Measurements from ENCODE around the gene MYO15B. TPM values are rescaled to one million over a fixed set of nuclear protein-coding genes. Genes with fewer than 3 reads are reported as not detected.

The MYO15B gene
- total and polyA plus RNA-seq, 2 donors (not counting 3 experiments of a cell fraction or from before 2014, with no cell fraction given) = 10.2 to 87.8 TPM

GRCh38 chr17:75670868-75671267, 83.3 kb downstream of the MYO15B start:
- Histone ChIP-seq H3K4me1 (ENCODE audit: control insufficient read depth, extremely low read depth, insufficient read depth, low read length) (peaks cover 20% of the 10 kb centered on the region), H3K4me3 (replicated peaks in 1 of 3; ENCODE audit: insufficient read depth in 1 of 3, low read depth in 1 of 3, low read length in 3 of 3) (no peak overlapping the region), H3K9ac (replicated peaks; ENCODE audit: extremely low read depth, insufficient read depth, low read length) (no peak overlapping the region), H3K9me1 (replicated peaks; ENCODE audit: control insufficient read depth, extremely low read depth, insufficient read depth, low read length) (no peaks in the 10 kb centered on the region), H3K27ac (ENCODE audit: insufficient read depth, low read depth, low read length) (no peak overlapping the region), H3K36me3 (ENCODE audit: control insufficient read depth in 2 of 2, extremely low read depth in 1 of 2, insufficient read depth in 2 of 2, low read length in 2 of 2) (peaks cover 14 to 27% of the 10 kb centered on the region in 2 experiments), H3K27me3 (ENCODE audit: control insufficient read depth in 2 of 2, insufficient read depth in 2 of 2, low read length in 2 of 2) (no peaks in the 10 kb centered on the region), H3K79me2 (ENCODE audit: control insufficient read depth, insufficient read depth, low read length) (peaks cover 71% of the 10 kb centered on the region), H4K20me1 (replicated peaks; ENCODE audit: control insufficient read depth, extremely low read depth, insufficient read depth, low read length) (no peaks in the 10 kb centered on the region), H3K9me3 (replicated peaks; ENCODE audit: control insufficient read depth, insufficient read depth, low read length) (no peaks in the 10 kb centered on the region), H3K4me2 (ENCODE audit: insufficient read depth, low read length) (no peak overlapping the region), H2AFZ (ENCODE audit: low read depth, low read length) (no peak overlapping the region)
- no TSS peak for BruUV-seq (replicated peaks)
- intact Hi-C loops (cut with micrococcal nuclease) (no loop called here), dilution Hi-C loops (cut with MboI; ENCODE audit: extremely low pct_ligation_motif_present, low sequenced_read_pairs) (no loop called here)
- ChIA-PET POLR2A (no interaction called here), CTCF (interaction anchor here (1.1 to 19.6 kb wide), 3 partner anchors 9 to 75 kb away, joined by 5 to 653 read pairs (median 26); partner anchors contain the start of gene SMIM5)
- no peak for DNase-seq (ENCODE audit: low read depth, low spot score)
- TF ChIP-seq EZH2 (IDR thresholded peaks at IDR 0.05; ENCODE audit: borderline replicate concordance, low read depth, low read length, severe bottlenecking) (no peak), POLR2AphosphoS5 (IDR thresholded peaks at IDR 0.05; ENCODE audit: insufficient read depth, low read depth, low read length) (no peak), GATA2 (IDR thresholded peaks at IDR 0.05; ENCODE audit: insufficient read depth, insufficient read length, low read depth, low read length) (no peak), POLR2A (IDR thresholded peaks at IDR 0.05; ENCODE audit: low read depth, low read length) (no peak), FOS (IDR thresholded peaks at IDR 0.05; ENCODE audit: borderline replicate concordance, insufficient read depth, low read length) (no peak), JUN (IDR thresholded peaks at IDR 0.05; ENCODE audit: borderline replicate concordance, insufficient read depth, insufficient read length, low read depth) (no peak), MYC (IDR thresholded peaks at IDR 0.05; ENCODE audit: low read depth, low read length) (no peak)
- TF ChIP-seq, protein P1, sequence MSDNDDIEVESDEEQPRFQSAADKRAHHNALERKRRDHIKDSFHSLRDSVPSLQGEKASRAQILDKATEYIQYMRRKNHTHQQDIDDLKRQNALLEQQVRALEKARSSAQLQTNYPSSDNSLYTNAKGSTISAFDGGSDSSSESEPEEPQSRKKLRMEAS (IDR thresholded peaks at IDR 0.05; ENCODE audit: insufficient read depth, insufficient read length) = no peak
- TF ChIP-seq, protein P2, sequence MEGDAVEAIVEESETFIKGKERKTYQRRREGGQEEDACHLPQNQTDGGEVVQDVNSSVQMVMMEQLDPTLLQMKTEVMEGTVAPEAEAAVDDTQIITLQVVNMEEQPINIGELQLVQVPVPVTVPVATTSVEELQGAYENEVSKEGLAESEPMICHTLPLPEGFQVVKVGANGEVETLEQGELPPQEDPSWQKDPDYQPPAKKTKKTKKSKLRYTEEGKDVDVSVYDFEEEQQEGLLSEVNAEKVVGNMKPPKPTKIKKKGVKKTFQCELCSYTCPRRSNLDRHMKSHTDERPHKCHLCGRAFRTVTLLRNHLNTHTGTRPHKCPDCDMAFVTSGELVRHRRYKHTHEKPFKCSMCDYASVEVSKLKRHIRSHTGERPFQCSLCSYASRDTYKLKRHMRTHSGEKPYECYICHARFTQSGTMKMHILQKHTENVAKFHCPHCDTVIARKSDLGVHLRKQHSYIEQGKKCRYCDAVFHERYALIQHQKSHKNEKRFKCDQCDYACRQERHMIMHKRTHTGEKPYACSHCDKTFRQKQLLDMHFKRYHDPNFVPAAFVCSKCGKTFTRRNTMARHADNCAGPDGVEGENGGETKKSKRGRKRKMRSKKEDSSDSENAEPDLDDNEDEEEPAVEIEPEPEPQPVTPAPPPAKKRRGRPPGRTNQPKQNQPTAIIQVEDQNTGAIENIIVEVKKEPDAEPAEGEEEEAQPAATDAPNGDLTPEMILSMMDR (IDR thresholded peaks at IDR 0.05; ENCODE audit: extremely low read depth in 1 of 2, insufficient read depth in 1 of 2, low read depth in 1 of 2, low read length in 2 of 2) = no peak
- no peak for FAIRE-seq
